Upper lobe of right lung (tissue), 1 donor: ENCODE measurements around the gene TSPAN7. TPM values are rescaled to one million over a fixed set of nuclear protein-coding genes. Genes with fewer than 3 reads are reported as not detected.
A peak's percentile ranks its signal among the peaks of the same experiment; 100 is the strongest.

Source experiments
- ATAC-seq: fragments of 200-7000 bp; cut with Tn5 transposase; one replicate; pipeline ENCODE4 v1.9.1; 2020; ENCODE audit warnings: mild to moderate bottlenecking, moderate library complexity
- DNase-seq: peaks from one replicate; pipeline ENCODE4 v3.0.0-alpha.2; 2020
- H3K27ac ChIP-seq: fragments of 200-600 bp; one replicate; pipeline ENCODE4 v1.8.0; 2022
- H3K27me3 ChIP-seq: fragments of 200-600 bp; one replicate; pipeline ENCODE4 v1.8.0; 2022; ENCODE audit warnings: mild to moderate bottlenecking
- H3K36me3 ChIP-seq: fragments of 200-600 bp; one replicate; pipeline ENCODE4 v1.8.0; 2022
- H3K4me1 ChIP-seq: fragments of 200-600 bp; one replicate; pipeline ENCODE4 v1.8.0; 2022
- H3K4me3 ChIP-seq: fragments of 200-600 bp; one replicate; pipeline ENCODE4 v1.8.0; 2022; ENCODE audit warnings: mild to moderate bottlenecking
- H3K9me3 ChIP-seq: fragments of 200-600 bp; one replicate; pipeline ENCODE4 v1.8.0; 2022
- CTCF ChIP-seq: fragments of 200-600 bp; IDR thresholded peaks from one replicate; pipeline ENCODE4 v1.8.0; 2022; ENCODE audit warnings: antibody characterized with exemption
- intact Hi-C: fragments of 100-400 bp; cut with DNase I; formaldehyde crosslinking; loops from one replicate; pipeline ENCODE4 v1.11.0; 2022
- total RNA-seq: library from RNA; stranded (reverse); fragmentation: NEBNext Ultra II Directional; extraction: Animal tissue kit (Norgen Biotek cat#: 25700); gene quantifications from one replicate; pipeline ENCODE4 v1.2.1, GENCODE V29; 2021
- donor health status: DM: no; HTN: yes; CAD: no; lungs with severe emphysema.

TSPAN7 gene
- total RNA-seq, 1 donor from 2014 or later, result 74.8 TPM

DNA sequence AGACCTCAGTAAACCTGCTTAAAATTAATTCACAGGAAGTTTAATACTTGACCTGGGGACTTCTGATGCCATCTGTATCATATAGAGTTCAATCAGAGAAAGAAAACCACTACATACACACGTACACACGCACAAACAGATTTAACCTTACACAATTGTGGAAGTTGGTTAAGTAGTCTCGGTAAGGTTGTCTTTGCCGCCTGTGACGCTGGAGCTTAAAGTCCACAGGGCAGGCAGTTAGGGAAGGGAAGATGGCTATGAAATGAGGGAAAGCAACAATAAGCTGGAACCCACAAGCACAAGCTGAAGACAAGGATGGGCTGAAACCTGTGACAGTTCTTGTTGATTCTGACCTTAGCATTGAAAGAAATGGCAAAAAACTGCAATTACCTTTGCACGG, 41.7 kb upstream of the TSPAN7 start:
- DNase-seq, result no peak
- H3K36me3 ChIP-seq, result no peaks in the 10 kb centered on the region
- H3K27me3 ChIP-seq, result no peaks in the 10 kb centered on the region
- no peak overlapping the region for H3K4me3 ChIP-seq
- ATAC-seq, result no peak
- H3K27ac ChIP-seq, result no peak overlapping the region
- TF ChIP-seq CTCF, result no peak
- H3K4me1 ChIP-seq, result no peaks in the 10 kb centered on the region
- intact Hi-C loops, result no loop called here
- H3K9me3 ChIP-seq, result no peaks in the 10 kb centered on the region

DNA sequence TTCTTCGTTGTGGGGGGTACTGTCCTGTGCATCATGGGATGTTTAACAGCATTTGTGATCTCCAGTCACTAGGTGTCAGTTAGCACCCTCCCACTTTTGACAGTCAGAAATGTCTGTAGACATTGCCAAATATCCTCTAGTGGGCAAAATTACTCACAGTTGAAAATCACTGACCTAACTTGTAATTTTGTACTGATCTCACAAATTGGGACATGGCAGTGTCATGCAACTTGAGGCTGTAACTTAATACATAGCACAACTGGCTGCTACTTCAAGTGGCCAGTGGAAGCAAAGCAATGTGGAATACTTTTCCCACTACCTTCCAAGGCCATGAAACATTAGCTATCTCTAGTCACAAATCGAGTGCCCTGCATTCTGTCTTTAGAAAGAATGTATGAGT, 23.2 kb upstream of the TSPAN7 start:
- ATAC-seq (no peak), DNase-seq (no peak)
- no peak for TF ChIP-seq CTCF

GRCh38 chrX:38539748-38540147, 21.6 kb upstream of the TSPAN7 start:
- DNase-seq (no peak), ATAC-seq (no peak)
- no peak for TF ChIP-seq CTCF
- Histone ChIP-seq H3K9me3 (no peaks in the 10 kb centered on the region), H3K27ac (no peak overlapping the region), H3K4me3 (no peak overlapping the region), H3K36me3 (no peaks in the 10 kb centered on the region), H3K4me1 (no peaks in the 10 kb centered on the region), H3K27me3 (no peaks in the 10 kb centered on the region)
- intact Hi-C loops, result no loop called here

More for the DNA sequence above, 23.2 kb upstream of the TSPAN7 start:
- Histone ChIP-seq H3K27me3 (no peaks in the 10 kb centered on the region), H3K36me3 (no peaks in the 10 kb centered on the region), H3K9me3 (no peaks in the 10 kb centered on the region), H3K4me3 (no peak overlapping the region), H3K27ac (no peak overlapping the region), H3K4me1 (no peaks in the 10 kb centered on the region)
- intact Hi-C loops, result no loop called here

- Histone ChIP-seq H3K36me3 (no peaks in the 10 kb centered on the region), H3K4me3 (no peak overlapping the region), H3K27ac (no peak overlapping the region), H3K27me3 (no peaks in the 10 kb centered on the region), H3K9me3 (no peaks in the 10 kb centered on the region), H3K4me1 (no peaks in the 10 kb centered on the region)
- TF ChIP-seq CTCF, result no peak
- no peak for DNase-seq
- intact Hi-C loops, result no loop called here
- ATAC-seq, result peak; percentile 32
Observed at GRCh38 chrX:38548508-38548907, 12.8 kb upstream of the TSPAN7 start.

- no peaks in the 10 kb centered on the region for H3K4me1 ChIP-seq
- DNase-seq (no peak), ATAC-seq (no peak)
- no peaks in the 10 kb centered on the region for H3K36me3 ChIP-seq
- no peaks in the 10 kb centered on the region for H3K27me3 ChIP-seq
- no peak overlapping the region for H3K4me3 ChIP-seq
- no peak overlapping the region for H3K27ac ChIP-seq
- no peaks in the 10 kb centered on the region for H3K9me3 ChIP-seq
- intact Hi-C loops, result no loop called here
- no peak for TF ChIP-seq CTCF
Observed at GRCh38 chrX:38552721-38553120, 8.6 kb upstream of the TSPAN7 start.

GRCh38 chrX:38558686-38559085, 2.7 kb upstream of the TSPAN7 start:
- no peak for ATAC-seq
- no peak for TF ChIP-seq CTCF
- H3K9me3 ChIP-seq, result no peaks in the 10 kb centered on the region
- H3K36me3 ChIP-seq, result no peaks in the 10 kb centered on the region
- H3K27ac ChIP-seq, result no peak overlapping the region
- H3K4me3 ChIP-seq, result no peak overlapping the region
- H3K4me1 ChIP-seq, result no peaks in the 10 kb centered on the region
- intact Hi-C loops, result no loop called here
- DNase-seq, result no peak
- H3K27me3 ChIP-seq, result no peaks in the 10 kb centered on the region
